Measurements from ENCODE around the gene SLC25A52.
"Not testable (repeated sequence)": the region's sequence is repeated elsewhere in the genome, so short reads cannot be mapped to it uniquely, and the experiment has no call there.

The SLC25A52 gene

DNA sequence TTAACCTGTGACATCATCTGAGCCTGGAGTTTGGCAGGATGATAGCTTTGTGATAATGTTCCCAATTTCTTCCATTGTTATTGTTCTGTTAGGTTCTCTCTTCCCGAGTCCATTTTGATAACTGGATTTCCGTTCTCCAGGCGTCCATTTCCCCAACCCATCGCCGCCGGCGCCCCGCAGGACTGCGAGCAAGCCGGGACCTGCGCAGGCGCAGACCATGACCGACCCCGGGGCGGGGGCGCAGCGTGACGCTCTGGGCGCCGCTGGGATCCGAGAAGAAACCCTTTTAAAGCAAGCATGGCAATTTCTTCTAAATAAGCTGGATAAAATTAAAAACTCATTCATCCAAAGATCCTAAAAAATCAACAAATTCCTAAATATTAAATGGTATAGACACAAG lies at the start of gene SLC25A52:
Gene SLC25A52 (minus strand): TSS at position 186 of the 400 bp plus-strand sequence. CDS start 219 bp downstream, outside the sequence.
- H3K4me3 ChIP-seq (ENCODE audit: low read depth, low read length) = no peak within 1 kb of the TSS

DNA sequence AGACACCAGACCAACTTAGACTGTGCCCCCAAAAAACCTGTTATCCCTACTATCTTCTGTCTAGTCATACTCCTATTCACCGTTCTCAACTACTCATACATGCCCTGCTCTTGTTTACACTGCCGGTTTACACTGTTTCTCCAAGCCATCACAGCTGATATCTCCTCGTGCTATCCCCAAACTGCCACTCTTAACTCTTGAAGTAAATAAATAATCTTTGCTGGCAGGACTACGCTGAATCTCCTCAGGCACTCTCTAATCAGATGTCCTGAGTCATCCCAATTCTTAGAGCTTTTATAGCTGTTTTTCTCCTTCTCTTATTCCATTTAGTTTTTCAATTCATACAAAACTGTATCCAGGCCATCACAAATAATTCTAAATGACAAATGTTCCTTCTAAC lies 48.4 kb upstream of the SLC25A52 start:
- not testable (repeated sequence) for H3K4me3 ChIP-seq (ENCODE audit: low read depth, low read length)

DNA sequence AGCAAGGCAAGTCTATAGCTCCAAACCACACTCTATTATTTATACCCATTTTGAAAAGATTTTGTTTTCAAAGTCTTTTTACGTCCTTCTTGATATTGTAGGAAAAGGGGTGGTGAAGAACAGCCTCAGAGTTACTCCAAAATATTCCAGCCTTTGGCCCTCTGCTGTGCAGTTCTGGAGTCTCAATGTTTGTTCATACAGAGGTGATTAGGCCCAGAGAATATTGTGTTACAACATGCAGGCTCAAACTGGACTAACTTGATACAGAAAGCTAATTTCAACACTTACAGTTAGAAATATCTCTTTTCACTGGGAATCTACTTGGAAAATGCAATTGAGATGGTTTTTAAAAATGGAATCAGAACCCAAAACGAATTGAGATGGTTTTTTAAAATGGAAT lies 40.4 kb upstream of the SLC25A52 start:
- H3K4me3 ChIP-seq (ENCODE audit: low read depth, low read length) = no peak overlapping the region

DNA sequence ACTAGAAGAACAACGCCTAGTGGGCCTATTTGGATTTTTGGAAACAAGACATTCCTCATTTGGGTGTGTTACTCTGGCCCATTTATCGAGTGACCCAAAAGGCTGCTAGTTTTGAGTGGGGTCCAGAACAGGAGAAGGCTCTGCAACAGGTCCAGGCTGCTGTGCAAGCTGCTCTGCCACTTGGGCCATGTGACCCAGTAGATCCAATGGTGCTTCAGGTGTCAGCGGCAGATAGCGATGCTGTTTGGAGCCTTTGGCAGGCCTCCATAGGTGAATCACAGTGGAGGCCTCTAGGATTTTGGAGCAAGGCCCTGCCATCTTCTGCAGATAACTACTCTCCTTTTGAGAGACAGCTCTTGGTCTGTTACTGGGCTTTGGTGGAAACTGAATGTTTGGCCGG lies 38.6 kb upstream of the SLC25A52 start:
- H3K4me3 ChIP-seq (ENCODE audit: low read depth, low read length) = not testable (repeated sequence)

DNA sequence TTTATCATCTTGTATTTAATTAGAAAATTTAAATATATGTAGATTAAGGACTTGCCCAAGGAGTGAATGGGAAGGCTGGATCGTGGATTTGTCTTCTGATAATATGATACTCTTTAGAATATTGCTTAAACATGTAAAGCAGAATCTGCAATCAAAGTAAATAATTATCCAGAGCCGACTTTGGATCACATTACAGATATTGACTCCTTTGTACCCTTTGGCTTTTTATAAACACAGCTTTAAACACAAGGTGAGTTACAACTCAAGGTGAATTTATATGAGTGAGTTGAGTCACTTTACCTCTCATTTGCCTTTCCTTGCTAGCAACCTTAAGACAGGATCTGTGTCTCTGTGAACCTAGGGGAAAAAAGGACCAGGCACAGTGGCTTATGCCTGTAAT lies 37.7 kb upstream of the SLC25A52 start:
- H3K4me3 ChIP-seq (ENCODE audit: low read depth, low read length) = no peak overlapping the region

- no peak overlapping the region for H3K4me3 ChIP-seq (ENCODE audit: low read depth, low read length)
Observed at GRCh38 chr18:31795747-31796146, 35.1 kb upstream of the SLC25A52 start.

DNA sequence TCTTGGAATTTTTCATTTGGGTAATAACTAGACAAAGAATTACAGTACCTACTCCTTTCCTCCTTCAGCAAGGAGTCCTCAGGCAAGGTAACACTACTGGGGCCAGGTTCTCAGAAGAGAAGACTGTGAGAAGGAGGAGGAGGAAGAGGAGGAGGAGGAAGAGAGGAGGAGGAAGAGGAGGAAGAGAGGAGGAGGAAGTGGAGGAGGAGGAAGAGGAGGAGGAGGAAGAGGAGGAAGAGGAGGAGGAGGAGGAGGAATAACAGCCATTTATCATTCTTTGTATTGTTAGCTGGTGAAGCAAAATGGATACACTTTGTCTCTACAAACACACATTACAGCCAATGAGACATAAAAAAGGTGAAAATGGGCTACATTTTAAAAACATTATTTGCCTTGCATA lies 32.9 kb upstream of the SLC25A52 start:
- no peak overlapping the region for H3K4me3 ChIP-seq (ENCODE audit: low read depth, low read length)

GRCh38 chr18:31792580-31792911 lies 31.9 kb upstream of the SLC25A52 start:
- H3K4me3 ChIP-seq (ENCODE audit: low read depth, low read length) = no peak overlapping the region

GRCh38 chr18:31791817-31792579 lies 31.3 kb upstream of the SLC25A52 start:
- H3K4me3 ChIP-seq (ENCODE audit: low read depth, low read length) = no peak overlapping the region

GRCh38 chr18:31789409-31789808 lies 28.7 kb upstream of the SLC25A52 start:
- H3K4me3 ChIP-seq (ENCODE audit: low read depth, low read length) = no peak overlapping the region

GRCh38 chr18:31783059-31783458 lies 22.4 kb upstream of the SLC25A52 start:
- H3K4me3 ChIP-seq (ENCODE audit: low read depth, low read length) = no peak overlapping the region

DNA sequence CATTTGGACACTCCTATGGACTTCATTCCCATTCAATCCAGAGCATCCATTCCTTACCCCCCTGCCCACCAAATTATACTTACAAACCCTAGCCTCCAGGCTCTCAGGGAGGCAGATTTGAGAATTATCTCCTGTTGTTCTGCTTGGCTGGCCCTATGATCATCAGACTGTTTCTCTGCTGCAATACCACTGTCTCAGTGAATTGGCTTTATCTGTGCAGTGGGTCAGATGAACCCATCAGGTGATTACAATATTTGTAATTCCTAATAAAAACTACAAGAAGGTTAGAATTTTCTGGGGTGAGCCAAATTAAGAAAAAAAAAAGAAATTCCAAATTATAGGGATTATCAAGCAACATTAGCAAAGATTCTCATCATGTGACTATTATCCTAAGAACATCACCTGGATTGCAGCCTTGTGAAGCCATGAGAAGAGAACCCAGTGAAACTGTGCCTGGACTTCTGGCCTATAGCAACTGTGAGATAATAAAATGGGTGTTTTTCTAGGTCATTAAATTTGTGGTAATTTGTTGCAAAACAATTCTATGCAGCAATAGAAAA lies 17.8 kb upstream of the SLC25A52 start:
- H3K4me3 ChIP-seq (ENCODE audit: low read depth, low read length) = no peak overlapping the region

DNA sequence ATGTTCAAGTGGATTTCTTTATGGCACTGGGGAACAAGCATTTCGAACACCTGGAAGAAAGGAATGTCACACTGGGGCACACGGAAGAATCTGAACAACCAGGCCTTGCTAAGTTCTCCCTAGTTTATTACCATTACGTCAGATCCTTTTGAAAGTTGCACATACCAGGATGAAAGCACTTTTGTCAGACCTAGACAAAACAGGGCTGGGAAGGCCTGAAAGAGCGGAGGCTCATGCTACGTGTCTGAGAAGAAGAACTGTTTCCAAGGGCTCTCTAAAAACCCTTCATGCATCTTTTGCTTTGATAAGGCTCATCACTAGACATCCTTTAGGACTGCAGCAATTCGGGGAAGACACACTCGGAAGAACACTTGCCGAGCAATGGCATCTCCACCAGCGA lies 15.4 kb upstream of the SLC25A52 start:
- no peak overlapping the region for H3K4me3 ChIP-seq (ENCODE audit: low read depth, low read length)

GRCh38 chr18:31774962-31775361 lies 14.3 kb upstream of the SLC25A52 start:
- no peak overlapping the region for H3K4me3 ChIP-seq (ENCODE audit: low read depth, low read length)

GRCh38 chr18:31774477-31774785 lies 13.8 kb upstream of the SLC25A52 start:
- no peak overlapping the region for H3K4me3 ChIP-seq (ENCODE audit: low read depth, low read length)

- H3K4me3 ChIP-seq (ENCODE audit: low read depth, low read length) = no peak overlapping the region
Observed at GRCh38 chr18:31773774-31774476, 13.2 kb upstream of the SLC25A52 start.

DNA sequence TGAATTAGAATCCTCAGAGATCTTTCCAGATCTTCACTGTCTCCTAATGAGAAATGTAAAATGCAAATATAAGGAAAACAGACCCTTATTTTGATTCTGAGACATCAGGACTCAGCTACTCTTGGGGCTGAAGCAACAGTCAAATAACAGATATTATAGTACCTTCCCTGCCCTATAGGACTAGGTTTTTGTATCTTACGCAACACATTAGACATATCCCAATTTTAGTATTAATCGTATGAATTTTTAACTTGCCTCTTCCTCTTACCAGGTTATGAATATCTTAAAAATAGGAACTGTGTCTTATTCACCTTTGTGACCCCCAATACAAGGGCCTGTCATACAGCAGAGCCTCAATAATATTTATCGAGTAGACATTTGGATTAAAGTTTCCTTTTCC lies 12.0 kb upstream of the SLC25A52 start:
- H3K4me3 ChIP-seq (ENCODE audit: low read depth, low read length) = no peak overlapping the region

DNA sequence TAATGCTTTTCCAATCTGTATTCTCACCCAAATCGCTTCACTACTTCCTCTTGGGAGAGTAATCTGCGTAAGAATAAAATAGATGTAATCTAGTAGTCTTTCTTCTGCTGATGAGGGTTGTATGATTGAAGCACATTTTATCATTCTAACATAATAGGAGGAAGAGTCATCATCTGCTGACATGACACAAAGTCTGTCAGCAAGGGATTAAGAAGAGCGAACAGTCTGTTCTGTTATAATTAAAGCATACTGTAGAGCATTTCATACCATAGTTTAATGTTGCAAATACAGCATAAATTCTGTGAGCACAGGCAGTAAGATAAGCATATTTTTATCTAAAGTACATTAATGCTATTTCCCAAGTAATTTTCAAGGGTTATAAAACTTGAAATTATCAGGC lies 10.4 kb downstream of the SLC25A52 start:
- H3K4me3 ChIP-seq (ENCODE audit: low read depth, low read length) = no peak overlapping the region

- H3K4me3 ChIP-seq (ENCODE audit: low read depth, low read length) = no peak overlapping the region
Observed at GRCh38 chr18:31746396-31746795, 14.3 kb downstream of the SLC25A52 start.

DNA sequence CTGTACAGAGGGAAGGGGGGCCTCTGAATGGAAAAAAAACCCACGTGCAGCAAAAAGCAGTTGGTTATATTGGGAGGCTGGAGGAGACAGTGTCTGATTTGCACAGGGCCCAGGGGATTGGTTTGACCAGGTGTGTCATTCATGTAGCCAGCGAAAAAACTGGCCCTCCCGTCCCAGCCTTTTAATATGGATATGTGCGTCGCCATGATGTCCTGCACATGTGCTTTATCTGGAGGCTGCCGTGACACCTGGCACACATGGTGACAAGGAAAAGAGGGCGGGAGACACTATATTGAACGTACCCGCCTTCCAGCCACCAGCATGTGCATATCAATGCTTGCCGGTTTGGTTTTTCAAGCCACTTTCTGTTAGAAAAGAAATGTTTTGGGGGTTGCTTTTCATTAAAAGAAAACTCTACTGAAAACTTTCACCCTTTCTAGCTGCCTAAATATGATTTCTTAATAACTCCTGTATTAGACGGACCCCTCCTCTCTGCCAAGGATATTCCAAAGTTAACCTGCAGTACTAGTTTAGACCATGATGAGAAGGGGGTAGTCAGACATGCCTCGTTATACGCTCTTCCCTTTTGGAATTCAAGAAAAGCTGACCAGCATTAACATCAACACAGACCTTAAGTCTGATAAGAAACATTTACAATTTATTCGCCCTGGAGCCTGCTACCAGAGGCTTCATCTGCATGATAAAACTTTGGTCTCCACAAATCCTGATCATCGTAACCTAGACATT lies 16.2 kb downstream of the SLC25A52 start:
- no peak overlapping the region for H3K4me3 ChIP-seq (ENCODE audit: low read depth, low read length)

DNA sequence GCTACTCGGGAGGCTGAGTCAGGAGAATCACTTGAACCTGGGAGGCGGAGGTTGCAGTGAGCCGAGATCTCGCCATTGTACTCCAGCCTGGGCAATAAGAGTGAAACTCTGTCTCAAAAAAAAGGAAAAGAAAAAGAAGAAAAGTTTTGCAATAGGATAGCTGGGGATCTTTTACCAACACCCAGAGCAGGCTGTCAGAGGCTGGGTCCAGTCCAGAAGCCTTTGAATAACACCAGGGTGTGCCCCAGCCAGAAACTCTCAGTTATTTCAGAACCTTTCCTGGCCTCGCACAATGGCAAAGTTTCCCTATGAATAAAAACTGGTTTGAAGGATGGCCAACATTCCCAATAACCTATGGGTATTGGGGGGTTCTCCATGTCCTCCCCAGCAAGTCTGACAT lies 17.1 kb downstream of the SLC25A52 start:
- not testable (repeated sequence) for H3K4me3 ChIP-seq (ENCODE audit: low read depth, low read length)

Data from iPS-11a (cell line).